Measurements from ENCODE around the gene BLID. TPM values are rescaled to one million over a fixed set of nuclear protein-coding genes. Genes with fewer than 3 reads are reported as not detected.
A peak's percentile ranks its signal among the peaks of the same experiment; 100 is the strongest.

The BLID gene
- total RNA-seq, 1 donor from 2014 or later: 0.52 TPM

DNA sequence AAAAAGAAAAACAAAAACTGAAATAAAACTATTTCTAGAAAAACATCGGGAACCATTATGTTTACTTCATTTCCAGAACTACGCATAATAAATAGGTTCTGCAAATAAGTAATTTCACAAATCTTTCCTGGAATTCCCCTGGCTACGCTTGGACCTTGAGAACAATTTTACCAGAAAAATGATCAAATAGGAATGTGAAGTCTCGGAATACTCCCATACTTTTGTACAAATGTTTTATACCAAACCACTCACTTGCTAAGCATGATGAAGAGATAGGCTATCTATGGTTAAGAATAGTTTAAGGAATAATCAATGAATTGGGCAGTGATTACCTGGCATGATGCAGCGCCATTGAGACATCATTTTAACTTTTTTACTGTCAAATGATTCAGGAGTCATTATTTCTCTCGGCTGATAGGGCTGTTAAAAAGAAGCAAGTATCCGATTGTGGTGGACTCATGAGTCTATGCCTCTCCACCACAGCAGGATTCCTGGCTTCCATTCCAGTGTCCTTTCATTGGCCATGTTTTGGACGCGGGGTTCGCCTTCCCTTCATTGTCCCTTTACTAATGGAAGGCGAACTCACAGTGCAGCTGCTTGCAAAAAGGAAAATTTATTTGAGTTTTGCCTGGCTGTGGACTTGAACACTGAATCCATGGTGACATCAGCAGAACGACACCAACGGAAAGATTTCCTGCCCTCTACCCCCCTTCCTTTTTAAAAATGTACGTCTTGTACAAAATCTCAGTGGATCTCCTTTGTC is 39.9 kb upstream of the BLID start:
- H3K36me3 ChIP-seq (ENCODE audit: control insufficient read depth in 3 of 3, insufficient read depth in 3 of 3, low read length in 3 of 3): no peaks in the 10 kb centered on the region
- peak overlapping the region; percentile 6 to 83 (median 45) for H3K4me3 ChIP-seq (ENCODE audit: low read length in 3 of 3)
- peak overlapping the region in 2 of 3 donors; percentile 16 to 88 for H3K9ac ChIP-seq (ENCODE audit: low read depth in 1 of 3, low read length in 3 of 3)
- peaks cover 4 to 14% (median 6%) of the 10 kb centered on the region in 3 donors for H3K4me1 ChIP-seq (ENCODE audit: control insufficient read depth in 3 of 3, insufficient read depth in 3 of 3, low read length in 3 of 3)
- H3K9me3 ChIP-seq (ENCODE audit: control insufficient read depth in 3 of 3, low read length in 3 of 3): no peaks in the 10 kb centered on the region
- H3K27ac ChIP-seq (ENCODE audit: low read depth, low read length): peak overlapping the region; percentile 49
- H3K27me3 ChIP-seq (ENCODE audit: control insufficient read depth in 3 of 3, insufficient read depth in 3 of 3, low read length in 3 of 3): no peaks in the 10 kb centered on the region

DNA sequence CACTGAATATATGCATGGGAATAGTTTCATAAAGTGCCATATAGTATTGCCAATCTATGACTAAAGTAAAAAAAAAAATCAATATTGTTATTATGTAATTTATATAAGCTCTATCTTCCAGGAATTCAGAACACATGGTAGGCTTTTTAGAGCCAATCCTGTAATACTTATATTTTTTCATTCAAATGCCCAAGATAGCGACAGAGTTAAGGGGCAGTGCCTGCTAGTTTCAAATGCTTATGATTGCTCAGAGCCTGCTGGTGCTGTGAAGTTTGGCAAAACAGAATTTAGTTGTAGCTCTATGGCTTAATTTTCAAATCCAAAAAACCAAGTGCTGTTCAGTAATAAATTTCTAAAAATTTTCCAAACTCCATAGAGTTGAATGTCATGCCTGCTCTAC is 39.0 kb upstream of the BLID start:
- Histone ChIP-seq H3K27ac (ENCODE audit: low read depth, low read length) (no peak overlapping the region), H3K4me3 (ENCODE audit: low read length in 3 of 3) (peak overlapping the region in 1 of 3 donors; percentile 3), H3K9ac (ENCODE audit: low read depth in 1 of 3, low read length in 3 of 3) (no peak overlapping the region)

GRCh38 chr11:122154227-122154626 is 38.2 kb upstream of the BLID start:
- Histone ChIP-seq H3K9me3 (ENCODE audit: control insufficient read depth in 3 of 3, low read length in 3 of 3) (no peaks in the 10 kb centered on the region), H3K36me3 (ENCODE audit: control insufficient read depth in 3 of 3, insufficient read depth in 3 of 3, low read length in 3 of 3) (no peaks in the 10 kb centered on the region), H3K27me3 (ENCODE audit: control insufficient read depth in 3 of 3, insufficient read depth in 3 of 3, low read length in 3 of 3) (no peaks in the 10 kb centered on the region), H3K27ac (ENCODE audit: low read depth, low read length) (no peak overlapping the region), H3K4me1 (ENCODE audit: control insufficient read depth in 3 of 3, insufficient read depth in 3 of 3, low read length in 3 of 3) (peaks cover 3 to 8% (median 4%) of the 10 kb centered on the region in 3 donors), H3K9ac (ENCODE audit: low read depth in 1 of 3, low read length in 3 of 3) (no peak overlapping the region), H3K4me3 (ENCODE audit: low read length in 3 of 3) (no peak overlapping the region)

More for the DNA sequence above, 39.0 kb upstream of the BLID start:
- Histone ChIP-seq H3K4me1 (ENCODE audit: control insufficient read depth in 3 of 3, insufficient read depth in 3 of 3, low read length in 3 of 3) (peaks cover 4 to 14% (median 6%) of the 10 kb centered on the region in 3 donors), H3K36me3 (ENCODE audit: control insufficient read depth in 3 of 3, insufficient read depth in 3 of 3, low read length in 3 of 3) (no peaks in the 10 kb centered on the region), H3K27me3 (ENCODE audit: control insufficient read depth in 3 of 3, insufficient read depth in 3 of 3, low read length in 3 of 3) (no peaks in the 10 kb centered on the region), H3K9me3 (ENCODE audit: control insufficient read depth in 3 of 3, low read length in 3 of 3) (no peaks in the 10 kb centered on the region)

- Histone ChIP-seq H3K36me3 (ENCODE audit: control insufficient read depth in 3 of 3, insufficient read depth in 3 of 3, low read length in 3 of 3) (no peaks in the 10 kb centered on the region), H3K9ac (ENCODE audit: low read depth in 1 of 3, low read length in 3 of 3) (no peak overlapping the region), H3K4me3 (ENCODE audit: low read length in 3 of 3) (no peak overlapping the region), H3K4me1 (ENCODE audit: control insufficient read depth in 3 of 3, insufficient read depth in 3 of 3, low read length in 3 of 3) (peaks cover 0 to 6% (median 1%) of the 10 kb centered on the region in 3 donors), H3K27ac (ENCODE audit: low read depth, low read length) (no peak overlapping the region), H3K9me3 (ENCODE audit: control insufficient read depth in 3 of 3, low read length in 3 of 3) (no peaks in the 10 kb centered on the region), H3K27me3 (ENCODE audit: control insufficient read depth in 3 of 3, insufficient read depth in 3 of 3, low read length in 3 of 3) (no peaks in the 10 kb centered on the region)
These were observed 37.7 kb upstream of the BLID start for GRCh38 chr11:122153746-122154145.

- Histone ChIP-seq H3K27ac (ENCODE audit: low read depth, low read length) (no peak overlapping the region), H3K36me3 (ENCODE audit: control insufficient read depth in 3 of 3, insufficient read depth in 3 of 3, low read length in 3 of 3) (no peaks in the 10 kb centered on the region), H3K9ac (ENCODE audit: low read depth in 1 of 3, low read length in 3 of 3) (no peak overlapping the region)
These were observed 34.5 kb upstream of the BLID start for GRCh38 chr11:122150216-122151124.

GRCh38 chr11:122149202-122149601 is 33.2 kb upstream of the BLID start:
- H3K9ac ChIP-seq (ENCODE audit: low read depth in 1 of 3, low read length in 3 of 3): no peak overlapping the region
- H3K4me1 ChIP-seq (ENCODE audit: control insufficient read depth in 3 of 3, insufficient read depth in 3 of 3, low read length in 3 of 3): no peaks in the 10 kb centered on the region
- no peaks in the 10 kb centered on the region for H3K9me3 ChIP-seq (ENCODE audit: control insufficient read depth in 3 of 3, low read length in 3 of 3)
- no peaks in the 10 kb centered on the region for H3K36me3 ChIP-seq (ENCODE audit: control insufficient read depth in 3 of 3, insufficient read depth in 3 of 3, low read length in 3 of 3)
- no peak overlapping the region for H3K27ac ChIP-seq (ENCODE audit: low read depth, low read length)
- no peaks in the 10 kb centered on the region for H3K27me3 ChIP-seq (ENCODE audit: control insufficient read depth in 3 of 3, insufficient read depth in 3 of 3, low read length in 3 of 3)
- H3K4me3 ChIP-seq (ENCODE audit: low read length in 3 of 3): no peak overlapping the region

More at GRCh38 chr11:122150216-122151124, 34.5 kb upstream of the BLID start:
- Histone ChIP-seq H3K4me3 (ENCODE audit: low read length in 3 of 3) (no peak overlapping the region), H3K27me3 (ENCODE audit: control insufficient read depth in 3 of 3, insufficient read depth in 3 of 3, low read length in 3 of 3) (no peaks in the 10 kb centered on the region), H3K9me3 (ENCODE audit: control insufficient read depth in 3 of 3, low read length in 3 of 3) (no peaks in the 10 kb centered on the region), H3K4me1 (ENCODE audit: control insufficient read depth in 3 of 3, insufficient read depth in 3 of 3, low read length in 3 of 3) (no peaks in the 10 kb centered on the region)

DNA sequence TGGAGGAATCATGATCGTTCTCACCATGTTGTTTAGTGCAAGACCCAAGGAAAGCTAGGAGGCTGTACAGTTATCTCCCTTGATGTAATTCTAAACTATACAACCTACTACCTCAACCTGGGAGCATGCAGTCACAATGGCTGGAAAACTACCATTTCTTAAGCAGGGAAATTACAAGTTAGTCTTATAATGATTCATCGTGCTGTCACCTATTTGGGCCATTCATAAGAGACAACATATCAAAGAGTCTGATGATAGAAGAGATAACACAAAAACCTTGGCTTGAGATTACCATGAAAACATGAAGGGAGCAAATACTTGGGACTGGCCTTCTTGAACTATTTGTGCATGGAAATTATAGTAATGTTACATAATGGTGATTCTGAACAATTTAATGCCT is 30.5 kb upstream of the BLID start:
- Histone ChIP-seq H3K9me3 (ENCODE audit: control insufficient read depth in 3 of 3, low read length in 3 of 3) (no peaks in the 10 kb centered on the region), H3K27me3 (ENCODE audit: control insufficient read depth in 3 of 3, insufficient read depth in 3 of 3, low read length in 3 of 3) (no peaks in the 10 kb centered on the region), H3K36me3 (ENCODE audit: control insufficient read depth in 3 of 3, insufficient read depth in 3 of 3, low read length in 3 of 3) (no peaks in the 10 kb centered on the region), H3K4me1 (ENCODE audit: control insufficient read depth in 3 of 3, insufficient read depth in 3 of 3, low read length in 3 of 3) (no peaks in the 10 kb centered on the region), H3K9ac (ENCODE audit: low read depth in 1 of 3, low read length in 3 of 3) (no peak overlapping the region), H3K4me3 (ENCODE audit: low read length in 3 of 3) (no peak overlapping the region), H3K27ac (ENCODE audit: low read depth, low read length) (no peak overlapping the region)

- Histone ChIP-seq H3K27ac (ENCODE audit: low read depth, low read length) (no peak overlapping the region), H3K4me1 (ENCODE audit: control insufficient read depth in 3 of 3, insufficient read depth in 3 of 3, low read length in 3 of 3) (no peaks in the 10 kb centered on the region), H3K27me3 (ENCODE audit: control insufficient read depth in 3 of 3, insufficient read depth in 3 of 3, low read length in 3 of 3) (no peaks in the 10 kb centered on the region), H3K36me3 (ENCODE audit: control insufficient read depth in 3 of 3, insufficient read depth in 3 of 3, low read length in 3 of 3) (no peaks in the 10 kb centered on the region), H3K9ac (ENCODE audit: low read depth in 1 of 3, low read length in 3 of 3) (no peak overlapping the region), H3K4me3 (ENCODE audit: low read length in 3 of 3) (no peak overlapping the region), H3K9me3 (ENCODE audit: control insufficient read depth in 3 of 3, low read length in 3 of 3) (no peaks in the 10 kb centered on the region)
These were observed 29.8 kb upstream of the BLID start for GRCh38 chr11:122145715-122146274.

GRCh38 chr11:122144752-122145151 is 28.7 kb upstream of the BLID start:
- Histone ChIP-seq H3K4me1 (ENCODE audit: control insufficient read depth in 3 of 3, insufficient read depth in 3 of 3, low read length in 3 of 3) (no peaks in the 10 kb centered on the region), H3K4me3 (ENCODE audit: low read length in 3 of 3) (no peak overlapping the region), H3K36me3 (ENCODE audit: control insufficient read depth in 3 of 3, insufficient read depth in 3 of 3, low read length in 3 of 3) (no peaks in the 10 kb centered on the region), H3K9me3 (ENCODE audit: control insufficient read depth in 3 of 3, low read length in 3 of 3) (no peaks in the 10 kb centered on the region), H3K9ac (ENCODE audit: low read depth in 1 of 3, low read length in 3 of 3) (no peak overlapping the region), H3K27ac (ENCODE audit: low read depth, low read length) (no peak overlapping the region), H3K27me3 (ENCODE audit: control insufficient read depth in 3 of 3, insufficient read depth in 3 of 3, low read length in 3 of 3) (no peaks in the 10 kb centered on the region)

Measured in skeletal muscle tissue (tissue), 4 donors.